Activated B cell treated with CpG ODN at 0.5 μM for 24 hours (primary cell): Measurements from ENCODE around the gene COBL. TPM values are rescaled to one million over a fixed set of nuclear protein-coding genes. Genes with fewer than 3 reads are reported as not detected.

Experiments
- ATAC-seq: fragments of 200-7000 bp; cut with Tn5 transposase; one replicate; pipeline ENCODE4 v1.10.0; 2021; ENCODE audit warnings: low read depth, mild to moderate bottlenecking, moderate library complexity
- CTCF ChIA-PET: fragments of 350-600 bp; sonication (Branson Sonifier 250); formaldehyde crosslinking; loops from one replicate; lab custom pipeline; 2021; ENCODE audit warnings: antibody characterized with exemption; lab: Charles Lee
- POLR2A ChIA-PET: fragments of 350-600 bp; sonication (Branson Sonifier 250); formaldehyde crosslinking; loops from one replicate; lab custom pipeline; 2021; ENCODE audit warnings: antibody characterized with exemption; lab: Charles Lee
- DNase-seq: peaks from one replicate; pipeline ENCODE4 v3.0.0; 2022
- H3K27ac Mint-ChIP-seq: one replicate; pipeline ENCODE4 v1.8.0; 2020; ENCODE audit warnings: mixed read lengths
- H3K27me3 Mint-ChIP-seq: one replicate; pipeline ENCODE4 v1.8.0; 2021; ENCODE audit warnings: mixed read lengths
- H3K36me3 Mint-ChIP-seq: one replicate; pipeline ENCODE4 v1.8.0; 2021; ENCODE audit warnings: low read depth, mixed read lengths
- H3K4me1 Mint-ChIP-seq: one replicate; pipeline ENCODE4 v1.8.0; 2021; ENCODE audit warnings: mixed read lengths
- H3K4me3 Mint-ChIP-seq: one replicate; pipeline ENCODE4 v1.8.0; 2020; ENCODE audit warnings: mild to moderate bottlenecking, mixed read lengths
- H3K9me3 Mint-ChIP-seq: one replicate; pipeline ENCODE4 v1.8.0; 2020; ENCODE audit warnings: mixed read lengths
- intact Hi-C: fragments of 100-400 bp; cut with micrococcal nuclease; formaldehyde crosslinking; loops from one replicate; pipeline ENCODE4 v1.15.1; 2024
- total RNA-seq: library from RNA; stranded (reverse); gene quantifications from 2 replicates; pipeline ENCODE4 v1.2.3, GENCODE V29; 2022
- TF ChIP-seq, protein P1 (sequence below): fragments of 200-600 bp; IDR thresholded peaks from one replicate; pipeline ENCODE4 v1.8.0; 2022; ENCODE audit warnings: antibody characterized with exemption, mild to moderate bottlenecking

COBL gene
- total RNA-seq, 1 donor from 2014 or later: not detected

DNA sequence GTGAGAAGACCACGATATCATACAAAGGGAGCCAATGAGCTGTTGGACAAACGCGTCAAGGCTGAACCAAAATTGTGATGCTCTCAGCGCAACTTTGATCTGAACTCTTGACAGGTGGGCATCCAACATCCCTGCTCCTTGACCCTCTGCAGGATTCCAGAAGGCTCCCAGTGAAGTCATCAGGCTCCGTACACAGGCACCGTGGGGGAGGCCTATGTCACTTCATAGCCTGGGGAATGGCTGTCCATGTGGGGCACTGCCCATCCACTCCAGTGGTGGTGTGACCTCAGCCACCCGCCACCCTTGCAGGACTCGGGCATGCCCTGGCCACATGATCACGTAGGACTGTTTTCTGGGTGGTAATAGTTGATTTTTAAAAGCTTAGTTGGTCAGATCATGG is 300.1 kb downstream of the COBL start:
- TF ChIP-seq, protein P1, sequence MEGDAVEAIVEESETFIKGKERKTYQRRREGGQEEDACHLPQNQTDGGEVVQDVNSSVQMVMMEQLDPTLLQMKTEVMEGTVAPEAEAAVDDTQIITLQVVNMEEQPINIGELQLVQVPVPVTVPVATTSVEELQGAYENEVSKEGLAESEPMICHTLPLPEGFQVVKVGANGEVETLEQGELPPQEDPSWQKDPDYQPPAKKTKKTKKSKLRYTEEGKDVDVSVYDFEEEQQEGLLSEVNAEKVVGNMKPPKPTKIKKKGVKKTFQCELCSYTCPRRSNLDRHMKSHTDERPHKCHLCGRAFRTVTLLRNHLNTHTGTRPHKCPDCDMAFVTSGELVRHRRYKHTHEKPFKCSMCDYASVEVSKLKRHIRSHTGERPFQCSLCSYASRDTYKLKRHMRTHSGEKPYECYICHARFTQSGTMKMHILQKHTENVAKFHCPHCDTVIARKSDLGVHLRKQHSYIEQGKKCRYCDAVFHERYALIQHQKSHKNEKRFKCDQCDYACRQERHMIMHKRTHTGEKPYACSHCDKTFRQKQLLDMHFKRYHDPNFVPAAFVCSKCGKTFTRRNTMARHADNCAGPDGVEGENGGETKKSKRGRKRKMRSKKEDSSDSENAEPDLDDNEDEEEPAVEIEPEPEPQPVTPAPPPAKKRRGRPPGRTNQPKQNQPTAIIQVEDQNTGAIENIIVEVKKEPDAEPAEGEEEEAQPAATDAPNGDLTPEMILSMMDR: no peak
- no peak overlapping the region for H3K27ac Mint-ChIP-seq
- no peaks in the 10 kb centered on the region for H3K27me3 Mint-ChIP-seq
- no peak for DNase-seq
- ChIA-PET POLR2A (no interaction called here), CTCF (no interaction called here)
- H3K4me3 Mint-ChIP-seq: no peak overlapping the region
- intact Hi-C loops: no loop called here
- no peaks in the 10 kb centered on the region for H3K36me3 Mint-ChIP-seq
- H3K4me1 Mint-ChIP-seq: no peaks in the 10 kb centered on the region
- H3K9me3 Mint-ChIP-seq: no peaks in the 10 kb centered on the region
- no peak for ATAC-seq

DNA sequence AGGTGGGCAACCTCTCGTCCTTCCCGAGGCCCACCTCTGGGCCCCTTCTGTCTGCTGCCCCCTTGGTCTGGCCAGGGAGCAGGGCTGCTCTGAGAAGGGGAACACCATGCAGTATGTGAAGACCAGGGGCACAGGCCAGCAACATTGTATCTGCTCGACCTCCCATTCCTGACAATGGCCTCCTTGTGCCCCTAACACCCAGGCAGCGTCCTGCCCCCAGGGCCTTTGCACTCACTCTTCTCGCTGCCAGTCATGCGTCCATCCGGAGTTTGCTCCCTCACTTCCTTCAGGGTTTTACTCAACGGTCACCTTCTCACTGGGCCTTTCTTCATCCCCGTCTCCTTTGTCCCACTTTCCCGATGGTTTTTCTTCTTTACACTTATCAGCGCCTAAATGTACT is 301.0 kb downstream of the COBL start:
- ChIA-PET POLR2A (no interaction called here), CTCF (no interaction called here)
- Mint-ChIP-seq H3K27me3 (no peaks in the 10 kb centered on the region), H3K36me3 (no peaks in the 10 kb centered on the region), H3K27ac (no peak overlapping the region), H3K4me3 (no peak overlapping the region), H3K4me1 (no peaks in the 10 kb centered on the region), H3K9me3 (no peaks in the 10 kb centered on the region)
- intact Hi-C loops: no loop called here
- DNase-seq (no peak), ATAC-seq (no peak)
- TF ChIP-seq, protein P1: no peak

DNA sequence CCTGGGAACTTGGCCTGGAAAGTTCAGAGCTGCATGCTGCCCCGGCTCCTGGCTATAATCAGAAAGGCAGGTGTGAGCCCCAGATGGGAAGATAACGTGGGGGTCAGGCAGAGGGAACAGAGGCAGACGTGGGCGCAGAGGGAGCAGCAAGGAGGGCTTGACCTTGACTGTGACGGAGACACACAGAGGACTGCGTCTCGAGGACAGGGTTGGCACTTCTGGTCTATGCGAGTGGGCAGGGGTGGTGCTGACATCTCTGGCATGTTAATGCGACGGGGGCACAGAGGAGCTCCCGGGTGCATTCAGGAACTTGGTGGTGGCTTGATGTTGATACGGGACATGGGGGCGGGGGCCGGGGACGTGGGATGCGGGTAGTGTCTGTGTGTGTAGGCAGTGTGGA is 301.8 kb downstream of the COBL start:
- H3K27ac Mint-ChIP-seq: no peak overlapping the region

DNA sequence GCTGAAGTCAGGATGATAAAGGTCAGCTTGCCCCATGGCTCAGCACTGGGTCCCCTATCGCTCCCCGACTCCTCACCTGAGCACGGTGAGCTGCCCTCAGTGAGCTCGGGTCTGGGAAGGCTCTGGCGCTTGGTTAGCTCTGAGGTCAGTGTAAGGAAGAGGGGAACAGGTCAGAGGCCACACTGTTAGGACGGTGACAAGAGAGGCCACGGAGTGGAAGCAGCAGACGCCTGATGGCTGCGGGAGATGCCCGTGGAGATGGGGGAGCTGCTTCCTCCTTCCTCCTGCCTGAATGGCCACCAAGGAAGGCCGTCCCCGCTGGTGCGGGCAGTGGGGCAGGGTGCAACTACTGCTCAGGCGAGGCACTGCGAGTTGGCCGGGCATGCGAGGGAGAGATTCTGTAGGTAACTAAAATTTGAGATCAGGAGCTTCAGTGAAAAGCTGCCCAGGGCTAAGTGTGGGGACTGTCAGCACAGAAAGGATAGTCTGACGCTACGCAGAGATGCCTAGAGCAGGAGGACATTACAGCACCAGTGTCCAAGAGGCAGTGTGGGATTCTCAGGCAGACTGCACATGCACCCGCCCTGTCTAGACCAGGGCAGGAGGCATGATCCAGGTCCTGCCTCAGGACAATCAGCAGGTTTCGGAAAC is 302.6 kb downstream of the COBL start:
- no peaks in the 10 kb centered on the region for H3K9me3 Mint-ChIP-seq
- no peaks in the 10 kb centered on the region for H3K4me1 Mint-ChIP-seq
- ChIA-PET CTCF (no interaction called here), POLR2A (no interaction called here)
- no peak overlapping the region for H3K4me3 Mint-ChIP-seq
- no peak for ATAC-seq
- no peak for DNase-seq
- no peak overlapping the region for H3K27ac Mint-ChIP-seq
- intact Hi-C loops: no loop called here
- TF ChIP-seq, protein P1: no peak
- H3K27me3 Mint-ChIP-seq: no peaks in the 10 kb centered on the region
- H3K36me3 Mint-ChIP-seq: no peaks in the 10 kb centered on the region

More for the DNA sequence above, 301.8 kb downstream of the COBL start:
- intact Hi-C loops: no loop called here
- no peak for DNase-seq
- Mint-ChIP-seq H3K4me3 (no peak overlapping the region), H3K4me1 (no peaks in the 10 kb centered on the region), H3K9me3 (no peaks in the 10 kb centered on the region), H3K27me3 (no peaks in the 10 kb centered on the region), H3K36me3 (no peaks in the 10 kb centered on the region)
- ChIA-PET POLR2A (no interaction called here), CTCF (no interaction called here)
- TF ChIP-seq, protein P1: no peak
- no peak for ATAC-seq

DNA sequence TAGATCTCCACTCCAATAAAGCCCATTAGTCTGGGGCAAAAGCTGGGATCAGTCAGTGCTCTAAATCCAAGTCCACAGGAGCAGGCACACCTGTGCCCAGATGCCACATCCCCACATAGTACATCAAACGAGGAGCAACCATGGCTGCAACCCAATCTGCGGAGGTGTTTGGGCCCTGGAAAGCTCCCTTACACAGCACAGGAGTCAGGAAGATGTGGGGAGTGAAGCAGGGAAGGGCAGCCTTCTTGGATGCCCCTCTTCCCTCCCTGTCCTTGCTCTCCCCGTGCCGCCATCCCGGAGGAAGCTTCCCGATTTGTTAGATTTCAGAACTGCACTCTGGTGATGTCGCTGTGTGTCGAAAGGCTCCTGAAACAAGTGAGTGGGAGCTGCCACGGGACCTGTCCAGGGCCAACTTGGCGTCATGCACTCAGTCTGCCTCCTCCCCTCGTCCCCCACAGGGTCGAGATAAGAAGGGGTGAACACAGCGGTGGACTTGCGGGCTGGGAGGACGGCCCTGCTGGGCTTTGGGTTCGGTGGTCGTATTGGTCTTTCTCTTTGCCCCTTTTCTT is 303.3 kb downstream of the COBL start:
- no peak overlapping the region for H3K4me3 Mint-ChIP-seq
- no peaks in the 10 kb centered on the region for H3K27me3 Mint-ChIP-seq
- H3K27ac Mint-ChIP-seq: no peak overlapping the region
- ATAC-seq (no peak), DNase-seq (no peak)
- H3K9me3 Mint-ChIP-seq: no peaks in the 10 kb centered on the region
- intact Hi-C loops: no loop called here
- no peaks in the 10 kb centered on the region for H3K36me3 Mint-ChIP-seq
- ChIA-PET POLR2A (no interaction called here), CTCF (no interaction called here)
- no peaks in the 10 kb centered on the region for H3K4me1 Mint-ChIP-seq
- TF ChIP-seq, protein P1: no peak
